SU-DHL-6 (cell line): ENCODE measurements around the gene CUEDC1.

Experiments
- H2AFZ ChIP-seq: fragments of 200-600 bp; sonication (generic); 2 replicates; pipeline ENCODE4 v1.6.1; 2014; ENCODE audit warnings: low read depth, mild to moderate bottlenecking, moderate library complexity, mixed read lengths, antibody characterized with exemption, low read length; ENCODE audit not compliant: severe bottlenecking
- H3F3A ChIP-seq: fragments of 200-600 bp; shearing (Covaris generic); 2 replicates; pipeline ENCODE4 v1.6.0; 2016; ENCODE audit warnings: antibody characterized with exemption, mild to moderate bottlenecking; ENCODE audit not compliant: insufficient read depth
- H3K27ac ChIP-seq: fragments of 200-600 bp; sonication (generic); 2 replicates; pipeline ENCODE4 v1.5.1; 2016; ENCODE audit warnings: low read depth, mild to moderate bottlenecking, low read length, moderate library complexity, mixed read lengths
- H3K27me3 ChIP-seq: fragments of 200-600 bp; sonication (generic), shearing (Covaris generic); 2 replicates; pipeline ENCODE4 v1.6.0; 2014; ENCODE audit warnings: mild to moderate bottlenecking, low read length
- H3K36me3 ChIP-seq: fragments of 200-600 bp; sonication (generic); 2 replicates; pipeline ENCODE4 v1.6.1; 2014; ENCODE audit warnings: mild to moderate bottlenecking, low read length, mixed read lengths
- H3K4me2 ChIP-seq: fragments of 300-600, 200-600 bp; shearing (Covaris generic), sonication (generic); 2 replicates; pipeline ENCODE4 v1.6.0; 2014; ENCODE audit warnings: low read length, low read depth, mild to moderate bottlenecking; ENCODE audit not compliant: poor library complexity, severe bottlenecking
- H3K4me3 ChIP-seq: fragments of 200-600 bp; sonication (generic); 2 replicates; pipeline ENCODE4 v1.5.1; 2014; ENCODE audit warnings: antibody characterized with exemption, low read length, mild to moderate bottlenecking, mixed read lengths; ENCODE audit not compliant: insufficient read depth, poor library complexity, severe bottlenecking
- H3K79me2 ChIP-seq: fragments of 200-600 bp; sonication (generic); 2 replicates; pipeline ENCODE4 v1.6.1; 2014; ENCODE audit warnings: mild to moderate bottlenecking, low read length, moderate library complexity; ENCODE audit not compliant: insufficient read depth
- H3K9ac ChIP-seq: fragments of 200-600 bp; sonication (generic); 2 replicates; pipeline ENCODE4 v1.7.0; 2014; ENCODE audit warnings: mild to moderate bottlenecking, low read length
- H3K9me2 ChIP-seq: fragments of 200-600 bp; sonication (generic); replicated peaks from 2 replicates; pipeline ENCODE4 v1.6.1; 2014; ENCODE audit warnings: low read length; ENCODE audit not compliant: insufficient read depth
- H3K9me3 ChIP-seq: fragments of 200-600 bp; sonication (generic); 2 replicates; pipeline ENCODE4 v1.6.1; 2014; ENCODE audit warnings: low read length, mixed read lengths; ENCODE audit not compliant: insufficient read depth
- H4K20me1 ChIP-seq: fragments of 200-600 bp; sonication (generic); 2 replicates; pipeline ENCODE4 v1.6.1; 2014; ENCODE audit warnings: low read depth, mild to moderate bottlenecking, antibody characterized with exemption, low read length, moderate library complexity, mixed read lengths
- EZH2phosphoT487 ChIP-seq: fragments of 200-600 bp; sonication (generic), shearing (Covaris generic); conservative IDR thresholded peaks from 2 replicates; pipeline ENCODE4 v1.6.1; 2018; ENCODE audit warnings: mild to moderate bottlenecking, antibody characterized with exemption, low read length, moderate library complexity, mixed read lengths
- TF ChIP-seq, protein P1 (sequence below): fragments of 200-600 bp; sonication (generic); IDR thresholded peaks from one replicate; pipeline ENCODE4 v1.5.1; 2017; ENCODE audit warnings: antibody characterized with exemption, mild to moderate bottlenecking, low read length, moderate library complexity; ENCODE audit not compliant: insufficient read depth, poor library complexity, severe bottlenecking

Gene CUEDC1

DNA sequence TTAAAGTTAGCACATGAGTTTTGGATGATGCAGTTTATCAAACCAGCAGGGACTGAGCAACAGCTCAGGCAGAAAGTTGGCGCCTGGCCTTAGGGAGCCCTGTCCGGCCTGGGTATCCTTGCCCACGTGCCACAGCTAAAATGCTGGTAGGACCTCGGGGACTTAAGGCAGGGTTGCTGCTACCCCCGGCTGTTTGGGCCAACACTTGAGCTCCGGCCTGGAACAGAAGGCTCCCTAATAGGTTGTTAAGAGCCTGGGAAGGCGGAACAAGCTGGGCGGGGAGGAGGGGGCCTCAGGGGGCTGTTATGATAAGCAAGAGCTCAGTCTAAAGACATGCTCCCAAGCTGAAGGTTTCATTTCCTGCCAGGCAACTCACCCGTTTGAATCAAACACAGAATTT lies 39.7 kb downstream of the CUEDC1 start:
- no peaks in the 10 kb centered on the region for H3K27me3 ChIP-seq
- H4K20me1 ChIP-seq, result no peaks in the 10 kb centered on the region
- no peak overlapping the region for H3K27ac ChIP-seq
- H2AFZ ChIP-seq, result no peak overlapping the region
- H3K36me3 ChIP-seq, result no peaks in the 10 kb centered on the region
- H3K9me2 ChIP-seq, result no peaks in the 10 kb centered on the region
- no peak overlapping the region for H3K4me3 ChIP-seq
- H3F3A ChIP-seq, result no peaks in the 10 kb centered on the region
- H3K79me2 ChIP-seq, result no peaks in the 10 kb centered on the region
- no peak overlapping the region for H3K9ac ChIP-seq
- no peak overlapping the region for H3K4me2 ChIP-seq
- H3K9me3 ChIP-seq, result no peaks in the 10 kb centered on the region
- TF ChIP-seq, protein P1, sequence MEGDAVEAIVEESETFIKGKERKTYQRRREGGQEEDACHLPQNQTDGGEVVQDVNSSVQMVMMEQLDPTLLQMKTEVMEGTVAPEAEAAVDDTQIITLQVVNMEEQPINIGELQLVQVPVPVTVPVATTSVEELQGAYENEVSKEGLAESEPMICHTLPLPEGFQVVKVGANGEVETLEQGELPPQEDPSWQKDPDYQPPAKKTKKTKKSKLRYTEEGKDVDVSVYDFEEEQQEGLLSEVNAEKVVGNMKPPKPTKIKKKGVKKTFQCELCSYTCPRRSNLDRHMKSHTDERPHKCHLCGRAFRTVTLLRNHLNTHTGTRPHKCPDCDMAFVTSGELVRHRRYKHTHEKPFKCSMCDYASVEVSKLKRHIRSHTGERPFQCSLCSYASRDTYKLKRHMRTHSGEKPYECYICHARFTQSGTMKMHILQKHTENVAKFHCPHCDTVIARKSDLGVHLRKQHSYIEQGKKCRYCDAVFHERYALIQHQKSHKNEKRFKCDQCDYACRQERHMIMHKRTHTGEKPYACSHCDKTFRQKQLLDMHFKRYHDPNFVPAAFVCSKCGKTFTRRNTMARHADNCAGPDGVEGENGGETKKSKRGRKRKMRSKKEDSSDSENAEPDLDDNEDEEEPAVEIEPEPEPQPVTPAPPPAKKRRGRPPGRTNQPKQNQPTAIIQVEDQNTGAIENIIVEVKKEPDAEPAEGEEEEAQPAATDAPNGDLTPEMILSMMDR, result no peak
- no peak for TF ChIP-seq EZH2phosphoT487

DNA sequence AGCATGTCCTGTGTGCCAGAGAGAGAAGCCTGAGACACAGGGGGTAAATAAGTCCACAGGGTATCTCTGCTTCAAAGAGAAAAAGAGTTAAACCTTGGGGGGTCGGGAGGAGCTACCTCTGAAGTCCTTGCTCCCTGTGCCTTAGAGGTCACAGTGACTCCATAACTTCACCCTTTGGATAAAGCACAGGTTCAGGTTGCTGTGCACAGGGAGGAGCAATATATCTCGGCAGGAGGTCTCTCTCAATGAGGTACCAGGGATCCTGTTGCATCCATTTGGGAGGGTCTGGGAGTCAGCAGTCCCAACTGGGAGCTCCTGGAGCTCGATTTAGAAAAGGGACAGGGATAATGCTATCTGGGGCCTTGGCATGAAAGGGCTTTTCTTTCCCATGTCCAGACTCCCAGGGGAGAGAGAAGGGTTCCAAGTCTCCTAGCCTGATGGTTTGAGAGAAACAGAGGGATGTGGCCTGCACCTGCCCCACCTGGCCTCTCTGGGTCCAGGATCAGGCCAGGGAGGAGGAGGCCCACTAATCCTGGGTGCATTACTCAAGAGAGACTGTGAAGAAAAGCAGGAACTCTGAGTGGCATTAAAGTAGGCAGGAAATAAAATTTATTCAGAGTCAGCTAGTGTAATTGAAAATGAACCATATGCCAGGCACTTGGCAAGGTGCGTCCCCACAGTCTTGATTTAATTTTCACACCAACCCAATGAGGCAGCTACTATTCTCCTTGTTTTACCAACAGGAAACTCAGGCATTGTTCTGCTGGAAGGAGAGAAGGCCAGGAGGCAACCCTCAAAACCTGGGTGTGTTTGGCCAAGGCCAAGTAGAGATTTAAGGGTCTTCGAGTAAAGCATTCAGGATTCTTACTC lies 40.7 kb downstream of the CUEDC1 start:
- Histone ChIP-seq H3K4me2 (no peak overlapping the region), H4K20me1 (no peaks in the 10 kb centered on the region), H3K9ac (no peak overlapping the region), H3K4me3 (no peak overlapping the region), H3K9me2 (no peaks in the 10 kb centered on the region), H3K27me3 (no peaks in the 10 kb centered on the region), H3K27ac (no peak overlapping the region), H3F3A (no peaks in the 10 kb centered on the region), H2AFZ (no peak overlapping the region), H3K36me3 (no peaks in the 10 kb centered on the region), H3K79me2 (no peaks in the 10 kb centered on the region), H3K9me3 (no peaks in the 10 kb centered on the region)
- TF ChIP-seq, protein P1, result no peak
- no peak for TF ChIP-seq EZH2phosphoT487

DNA sequence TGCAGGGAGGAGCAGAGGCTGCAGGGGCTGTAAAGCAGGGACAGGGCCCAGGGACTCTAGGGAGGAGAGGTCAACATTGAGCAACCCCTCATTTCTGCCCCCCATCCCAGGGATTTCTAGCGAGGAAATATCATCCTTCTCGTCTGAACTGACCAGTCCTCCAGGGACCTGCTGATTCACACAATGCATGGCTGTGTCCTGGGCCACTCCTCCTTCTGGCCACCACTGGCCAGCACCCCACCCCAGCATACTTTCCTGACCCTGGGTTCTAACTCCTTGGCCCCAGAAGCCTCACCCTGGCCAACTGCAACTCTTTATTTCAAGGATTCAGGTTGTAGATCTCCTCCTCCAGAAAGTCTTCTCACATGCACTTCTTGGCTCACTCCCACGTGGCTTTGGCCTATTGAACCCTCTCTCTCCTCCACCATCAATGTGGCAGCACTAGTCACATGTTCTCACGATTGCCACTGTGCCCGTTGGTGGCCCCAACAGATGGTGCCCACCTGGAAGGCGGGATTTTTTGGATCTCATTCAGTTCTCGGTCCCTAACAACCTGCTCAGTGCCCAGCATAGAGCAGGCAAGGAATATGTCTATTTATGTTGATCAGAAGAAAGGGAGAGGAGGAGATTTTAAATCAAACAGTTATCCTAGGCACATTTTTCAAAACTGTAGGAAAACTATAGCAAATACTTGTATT lies 41.5 kb downstream of the CUEDC1 start:
- Histone ChIP-seq H3K9me2 (no peaks in the 10 kb centered on the region), H3K9me3 (no peaks in the 10 kb centered on the region), H2AFZ (no peak overlapping the region), H4K20me1 (no peaks in the 10 kb centered on the region), H3K9ac (no peak overlapping the region), H3K36me3 (no peaks in the 10 kb centered on the region), H3K27ac (no peak overlapping the region), H3K4me3 (no peak overlapping the region), H3F3A (no peaks in the 10 kb centered on the region), H3K4me2 (no peak overlapping the region), H3K79me2 (no peaks in the 10 kb centered on the region), H3K27me3 (no peaks in the 10 kb centered on the region)
- TF ChIP-seq, protein P1, result no peak
- no peak for TF ChIP-seq EZH2phosphoT487
